SU-DHL-6 (cell line): ENCODE results near the gene TLR7.

Experiments used
- H2AFZ ChIP-seq: fragments of 200-600 bp; sonication (generic); 2 replicates; pipeline ENCODE4 v1.6.1; 2014; ENCODE audit warnings: low read depth, mild to moderate bottlenecking, moderate library complexity, mixed read lengths, antibody characterized with exemption, low read length; ENCODE audit not compliant: severe bottlenecking
- H3F3A ChIP-seq: fragments of 200-600 bp; shearing (Covaris generic); 2 replicates; pipeline ENCODE4 v1.6.0; 2016; ENCODE audit warnings: antibody characterized with exemption, mild to moderate bottlenecking; ENCODE audit not compliant: insufficient read depth
- H3K27ac ChIP-seq: fragments of 200-600 bp; sonication (generic); 2 replicates; pipeline ENCODE4 v1.5.1; 2016; ENCODE audit warnings: low read depth, mild to moderate bottlenecking, low read length, moderate library complexity, mixed read lengths
- H3K27me3 ChIP-seq: fragments of 200-600 bp; sonication (generic), shearing (Covaris generic); 2 replicates; pipeline ENCODE4 v1.6.0; 2014; ENCODE audit warnings: mild to moderate bottlenecking, low read length
- H3K36me3 ChIP-seq: fragments of 200-600 bp; sonication (generic); 2 replicates; pipeline ENCODE4 v1.6.1; 2014; ENCODE audit warnings: mild to moderate bottlenecking, low read length, mixed read lengths
- H3K4me2 ChIP-seq: fragments of 300-600, 200-600 bp; shearing (Covaris generic), sonication (generic); 2 replicates; pipeline ENCODE4 v1.6.0; 2014; ENCODE audit warnings: low read length, low read depth, mild to moderate bottlenecking; ENCODE audit not compliant: poor library complexity, severe bottlenecking
- H3K4me3 ChIP-seq: fragments of 200-600 bp; sonication (generic); 2 replicates; pipeline ENCODE4 v1.5.1; 2014; ENCODE audit warnings: antibody characterized with exemption, low read length, mild to moderate bottlenecking, mixed read lengths; ENCODE audit not compliant: insufficient read depth, poor library complexity, severe bottlenecking
- H3K79me2 ChIP-seq: fragments of 200-600 bp; sonication (generic); 2 replicates; pipeline ENCODE4 v1.6.1; 2014; ENCODE audit warnings: mild to moderate bottlenecking, low read length, moderate library complexity; ENCODE audit not compliant: insufficient read depth
- H3K9ac ChIP-seq: fragments of 200-600 bp; sonication (generic); 2 replicates; pipeline ENCODE4 v1.7.0; 2014; ENCODE audit warnings: mild to moderate bottlenecking, low read length
- H3K9me2 ChIP-seq: fragments of 200-600 bp; sonication (generic); replicated peaks from 2 replicates; pipeline ENCODE4 v1.6.1; 2014; ENCODE audit warnings: low read length; ENCODE audit not compliant: insufficient read depth
- H3K9me3 ChIP-seq: fragments of 200-600 bp; sonication (generic); 2 replicates; pipeline ENCODE4 v1.6.1; 2014; ENCODE audit warnings: low read length, mixed read lengths; ENCODE audit not compliant: insufficient read depth
- H4K20me1 ChIP-seq: fragments of 200-600 bp; sonication (generic); 2 replicates; pipeline ENCODE4 v1.6.1; 2014; ENCODE audit warnings: low read depth, mild to moderate bottlenecking, antibody characterized with exemption, low read length, moderate library complexity, mixed read lengths
- CTCF ChIP-seq: fragments of 200-600 bp; sonication (generic); IDR thresholded peaks from one replicate; pipeline ENCODE4 v1.5.1; 2017; ENCODE audit warnings: antibody characterized with exemption, mild to moderate bottlenecking, low read length, moderate library complexity; ENCODE audit not compliant: insufficient read depth, poor library complexity, severe bottlenecking
- EZH2phosphoT487 ChIP-seq: fragments of 200-600 bp; sonication (generic), shearing (Covaris generic); conservative IDR thresholded peaks from 2 replicates; pipeline ENCODE4 v1.6.1; 2018; ENCODE audit warnings: mild to moderate bottlenecking, antibody characterized with exemption, low read length, moderate library complexity, mixed read lengths

TLR7 gene

GRCh38 chrX:12891171-12891570, 24.3 kb downstream of the TLR7 start:
- H3K9ac ChIP-seq = peak overlapping the region; percentile 34
- peak overlapping the region; percentile 92 for H3K27ac ChIP-seq
- no peak overlapping the region for H2AFZ ChIP-seq
- H3K9me3 ChIP-seq = no peaks in the 10 kb centered on the region
- H3K4me2 ChIP-seq = peak overlapping the region; percentile 56
- no peaks in the 10 kb centered on the region for H3K9me2 ChIP-seq
- no peak for TF ChIP-seq CTCF
- TF ChIP-seq EZH2phosphoT487 = no peak
- no peaks in the 10 kb centered on the region for H3K79me2 ChIP-seq
- H3K36me3 ChIP-seq = no peaks in the 10 kb centered on the region
- H3K4me3 ChIP-seq = peak overlapping the region; percentile 10
- peaks cover 10% of the 10 kb centered on the region; the same call in 1 of the 2 replicates for H3F3A ChIP-seq
- no peaks in the 10 kb centered on the region for H3K27me3 ChIP-seq
- H4K20me1 ChIP-seq = no peaks in the 10 kb centered on the region

GRCh38 chrX:12891915-12892506, 25.1 kb downstream of the TLR7 start:
- Histone ChIP-seq H3K9ac (no peak overlapping the region), H3F3A (peaks cover 10% of the 10 kb centered on the region; the same call in 1 of the 2 replicates), H3K9me3 (no peaks in the 10 kb centered on the region), H3K4me2 (peak overlapping the region; percentile 56), H3K27me3 (no peaks in the 10 kb centered on the region), H3K36me3 (no peaks in the 10 kb centered on the region), H3K27ac (peak overlapping the region; percentile 92), H3K9me2 (no peaks in the 10 kb centered on the region), H4K20me1 (no peaks in the 10 kb centered on the region), H3K4me3 (no peak overlapping the region), H2AFZ (no peak overlapping the region), H3K79me2 (no peaks in the 10 kb centered on the region)
- TF ChIP-seq EZH2phosphoT487 (no peak), CTCF (no peak)

GRCh38 chrX:12892716-12893115, 25.8 kb downstream of the TLR7 start:
- peak overlapping the region; percentile 92 for H3K27ac ChIP-seq
- no peaks in the 10 kb centered on the region for H3K79me2 ChIP-seq
- TF ChIP-seq CTCF (no peak), EZH2phosphoT487 (no peak)
- H3K9ac ChIP-seq = no peak overlapping the region
- no peaks in the 10 kb centered on the region for H4K20me1 ChIP-seq
- peak overlapping the region; percentile 56 for H3K4me2 ChIP-seq
- H3K36me3 ChIP-seq = no peaks in the 10 kb centered on the region
- H3K27me3 ChIP-seq = no peaks in the 10 kb centered on the region
- H3K9me2 ChIP-seq = no peaks in the 10 kb centered on the region
- no peak overlapping the region for H2AFZ ChIP-seq
- peaks cover 10% of the 10 kb centered on the region; the same call in 1 of the 2 replicates for H3F3A ChIP-seq
- H3K4me3 ChIP-seq = no peak overlapping the region
- H3K9me3 ChIP-seq = no peaks in the 10 kb centered on the region
